Fibroblast of skin of abdomen (primary cell): Measurements from ENCODE around the gene SLC25A13. TPM values are rescaled to one million over a fixed set of nuclear protein-coding genes. Genes with fewer than 3 reads are reported as not detected.
"Not testable (repeated sequence)": the region's sequence is repeated elsewhere in the genome, so short reads cannot be mapped to it uniquely, and the experiment has no call there.

ENCODE experiments used
- DNase-seq: peaks from one replicate; pipeline ENCODE4 v3.0.0-alpha.2; 2013
- polyA plus RNA-seq, 2 experiments: library from polyadenylated mRNA; unstranded; fragments of 120-200 nt; gene quantifications; one replicate each; pipeline ENCODE4 v1.2.1, GENCODE V29; 2013; ENCODE audit not compliant: insufficient read length in 2 of 2

SLC25A13 gene
- 5.7 TPM for polyA plus RNA-seq (2013, experiment 1 of 2; ENCODE audit: insufficient read length)
- polyA plus RNA-seq (2013, experiment 2 of 2; ENCODE audit: insufficient read length), result 6.4 TPM

DNA sequence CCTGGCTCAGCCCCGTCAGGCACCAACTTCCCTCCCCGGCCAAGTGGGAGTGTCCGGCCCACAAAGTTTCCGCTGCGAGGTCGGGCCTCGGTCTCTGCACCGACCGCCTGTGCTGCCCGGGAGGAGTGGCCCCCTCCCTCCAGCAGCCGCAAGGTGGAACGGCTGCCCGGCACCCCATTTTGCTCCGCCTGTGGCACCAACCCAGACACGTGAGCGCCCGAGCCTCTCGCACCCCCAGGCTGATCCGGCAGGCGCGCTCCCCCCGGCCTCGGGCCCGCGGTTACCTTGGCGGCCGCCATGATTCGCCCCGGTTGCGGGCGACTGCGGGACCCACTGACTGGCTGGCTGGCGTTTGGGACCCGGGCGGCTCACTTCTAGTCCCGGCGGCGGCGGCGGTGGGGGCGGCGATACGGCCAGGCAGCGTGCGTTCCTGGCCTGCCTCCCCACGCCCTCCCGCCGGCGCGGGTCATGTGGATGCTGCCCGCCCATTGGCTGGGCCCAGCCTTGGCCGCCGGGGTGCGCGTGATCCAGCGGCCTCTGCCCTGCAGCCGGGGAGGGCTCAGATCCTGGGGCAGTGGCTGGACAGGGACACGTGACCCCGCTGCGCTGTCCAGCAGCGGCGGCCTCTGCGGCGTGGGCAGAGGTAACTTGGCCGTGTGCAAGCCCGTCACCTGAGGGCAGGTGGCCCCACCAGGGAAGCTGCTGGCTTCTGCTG lies at the start of gene SLC25A13:
SLC25A13 (minus strand) TSS at position 441 of the 715 bp plus-strand sequence; CDS start at position 299, 142 bp downstream.
- DNase-seq, result peak; percentile 56

DNA sequence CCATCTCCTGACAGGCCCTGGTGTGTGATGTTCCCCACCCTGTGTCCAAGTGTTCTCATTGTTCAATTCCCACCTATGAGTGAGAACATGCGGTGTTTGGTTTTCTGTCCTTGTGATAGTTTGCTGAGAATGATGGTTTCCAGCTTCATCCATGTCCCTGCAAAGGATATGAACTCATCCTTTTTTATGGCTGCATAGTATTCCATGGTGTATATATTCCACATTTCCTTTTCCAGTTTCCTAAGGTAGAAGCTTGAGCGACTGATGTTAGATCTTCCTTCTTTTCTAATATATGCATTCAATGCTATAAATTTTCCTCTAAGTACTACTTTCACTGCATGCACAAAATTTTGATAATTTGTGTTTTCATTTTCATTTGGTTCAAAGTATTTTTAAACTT lies 44.0 kb upstream of the SLC25A13 start:
- not testable (repeated sequence) for DNase-seq

DNA sequence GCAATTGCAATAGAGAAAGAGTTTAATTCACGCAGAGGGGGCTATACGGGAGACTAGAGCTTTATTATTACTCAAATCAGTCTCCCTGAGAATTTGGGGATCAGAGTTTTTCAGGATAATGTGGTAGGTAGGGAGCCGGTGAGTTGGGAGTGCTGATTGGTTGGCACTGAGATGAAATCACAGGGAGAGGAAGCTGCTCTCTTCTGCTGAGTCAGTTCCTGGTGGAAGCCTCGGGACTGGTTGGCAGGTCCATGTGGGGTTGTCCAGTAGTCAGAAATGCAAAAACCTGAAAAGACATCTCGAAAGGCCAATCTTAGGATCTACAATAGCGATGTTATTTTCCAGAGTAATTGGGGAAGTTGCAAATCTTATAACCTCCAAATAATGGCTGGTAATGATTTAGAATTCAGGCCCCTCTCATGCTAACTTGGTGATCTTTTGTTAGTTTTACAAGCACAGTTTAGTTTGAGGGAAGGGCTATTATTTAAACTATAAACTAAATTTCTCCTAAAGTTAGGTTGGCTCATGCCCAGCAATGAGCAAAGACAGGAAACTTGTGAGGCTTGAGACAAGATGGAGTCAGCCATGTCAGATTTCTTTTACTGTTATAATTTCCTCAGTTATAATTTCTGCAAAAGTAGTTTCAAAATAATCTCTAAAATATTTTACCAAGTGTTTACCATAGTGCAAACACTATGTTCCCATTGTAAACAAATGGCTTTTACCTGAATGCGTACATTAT lies 39.4 kb upstream of the SLC25A13 start:
- no peak for DNase-seq

GRCh38 chr7:96359876-96360275 lies 38.0 kb upstream of the SLC25A13 start:
- no peak for DNase-seq

GRCh38 chr7:96358236-96358971 lies 36.5 kb upstream of the SLC25A13 start:
- DNase-seq, result not testable (repeated sequence)

GRCh38 chr7:96355990-96356506 lies 34.1 kb upstream of the SLC25A13 start:
- DNase-seq, result no peak

- no peak for DNase-seq
These were observed 33.0 kb upstream of the SLC25A13 start for GRCh38 chr7:96354881-96355280.

GRCh38 chr7:96349572-96349971 lies 27.7 kb upstream of the SLC25A13 start:
- no peak for DNase-seq

GRCh38 chr7:96347471-96347870 lies 25.6 kb upstream of the SLC25A13 start:
- DNase-seq, result no peak

DNA sequence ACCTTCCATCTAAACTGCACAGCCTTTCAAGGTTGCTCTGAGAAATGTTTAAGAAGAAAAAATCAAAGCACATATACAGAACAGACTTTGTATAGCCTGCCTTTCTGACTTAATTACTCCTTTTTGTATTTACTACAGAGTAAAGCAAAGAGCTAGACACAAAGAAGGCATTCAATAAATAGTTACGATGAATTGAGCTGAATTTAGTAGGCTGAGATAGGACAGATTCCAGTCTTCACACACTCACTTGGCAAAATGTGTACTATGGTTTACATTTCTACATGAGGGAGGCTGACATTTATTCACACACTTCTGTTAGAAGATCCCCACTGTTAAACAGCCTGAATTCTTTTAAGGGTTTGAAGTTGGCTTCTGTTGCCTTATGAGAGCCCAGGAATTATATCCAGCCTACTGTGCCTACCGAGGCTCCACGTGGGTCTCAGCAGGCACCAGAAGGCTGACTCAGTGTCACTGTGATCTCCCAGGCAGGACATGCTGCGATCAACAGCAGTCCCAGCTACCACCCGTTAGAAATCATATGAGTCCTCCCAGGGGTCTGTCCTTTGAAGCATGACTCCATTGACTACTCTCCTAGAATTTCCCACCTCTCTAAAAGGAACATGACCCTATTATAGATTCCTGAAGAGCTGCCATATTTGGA lies 24.5 kb upstream of the SLC25A13 start:
- DNase-seq, result no peak

- DNase-seq, result no peak
These were observed 22.3 kb upstream of the SLC25A13 start for GRCh38 chr7:96344236-96344635.

DNA sequence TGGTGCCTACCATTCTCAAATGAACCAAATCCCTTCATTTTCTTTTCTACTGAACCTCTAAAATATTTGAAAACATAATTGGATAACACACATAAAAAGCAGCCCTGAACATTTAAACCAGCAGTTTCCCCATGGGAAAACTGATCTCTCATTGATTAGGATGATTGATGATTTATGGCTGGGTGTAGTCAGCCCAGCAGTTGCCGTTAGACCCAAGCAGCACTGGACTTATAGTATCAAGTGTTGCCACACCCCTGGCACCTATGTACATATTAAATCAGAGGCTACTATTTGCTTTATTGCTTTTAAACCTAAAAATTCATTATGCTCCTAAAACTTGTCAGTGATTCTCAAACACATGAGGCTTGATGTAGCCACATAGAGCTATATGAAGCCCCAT lies 20.2 kb upstream of the SLC25A13 start:
- DNase-seq, result no peak

DNA sequence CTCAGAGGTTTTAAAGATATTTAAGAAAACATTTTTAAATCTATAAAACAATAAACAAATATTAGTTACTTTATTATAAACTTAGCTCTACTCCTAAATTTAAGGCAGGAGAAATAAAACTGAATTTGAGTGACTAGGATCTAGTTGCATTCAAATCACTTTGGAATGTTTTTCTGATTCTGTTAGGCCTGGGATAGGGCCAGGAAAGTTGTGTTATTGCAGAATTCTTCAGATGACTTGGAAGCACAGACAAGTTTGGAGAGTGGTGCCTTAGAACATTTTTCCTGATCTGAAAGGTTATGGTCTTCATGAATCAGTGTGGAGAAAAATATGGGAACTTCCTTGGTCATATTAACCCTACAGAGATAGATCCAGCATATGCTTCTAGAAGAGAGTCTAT lies 15.6 kb upstream of the SLC25A13 start:
- DNase-seq, result peak; percentile 4

DNA sequence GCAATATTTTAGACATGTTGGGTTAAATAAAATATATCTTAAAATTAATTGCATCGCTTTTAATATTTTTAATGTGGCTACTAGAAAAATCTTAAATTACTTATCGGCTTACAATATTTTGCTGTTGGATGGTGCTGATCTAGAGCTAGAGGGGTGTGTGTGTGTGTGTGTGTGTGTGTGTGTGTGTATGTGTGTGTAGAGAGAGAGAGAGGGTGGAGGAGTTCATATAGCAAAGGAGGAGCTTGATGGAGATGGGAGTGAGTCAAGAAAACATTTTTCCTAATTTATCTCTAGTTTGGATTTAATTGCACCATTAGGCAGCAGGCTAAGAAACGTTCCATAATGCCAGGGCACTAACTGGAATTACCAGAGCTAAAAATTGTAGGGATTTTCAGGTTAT lies 10.4 kb upstream of the SLC25A13 start:
- DNase-seq, result no peak

GRCh38 chr7:96331775-96332174 lies 9.9 kb upstream of the SLC25A13 start:
- DNase-seq, result no peak

GRCh38 chr7:96331233-96331632 lies 9.3 kb upstream of the SLC25A13 start:
- DNase-seq, result no peak

GRCh38 chr7:96330193-96330592 lies 8.3 kb upstream of the SLC25A13 start:
- no peak for DNase-seq

DNA sequence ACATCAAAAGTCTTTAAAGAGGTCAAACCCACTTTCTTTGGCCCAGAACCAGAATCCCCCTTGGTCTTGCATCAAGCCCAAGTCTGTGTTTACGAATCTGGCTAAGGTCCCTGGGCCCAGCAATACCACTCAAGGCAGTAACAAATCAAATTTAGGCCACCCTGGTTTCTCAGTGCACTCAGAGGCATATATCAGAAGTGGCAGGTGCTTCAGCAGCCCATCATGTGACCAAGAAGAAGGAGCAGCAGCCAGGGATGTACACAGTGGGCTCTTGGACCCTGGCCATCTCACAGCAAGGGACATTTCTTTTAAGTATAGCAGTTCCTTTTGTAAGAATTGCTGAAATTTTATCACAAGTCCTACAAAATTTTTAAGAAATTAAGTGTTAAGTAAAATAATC lies 7.3 kb upstream of the SLC25A13 start:
- no peak for DNase-seq

DNA sequence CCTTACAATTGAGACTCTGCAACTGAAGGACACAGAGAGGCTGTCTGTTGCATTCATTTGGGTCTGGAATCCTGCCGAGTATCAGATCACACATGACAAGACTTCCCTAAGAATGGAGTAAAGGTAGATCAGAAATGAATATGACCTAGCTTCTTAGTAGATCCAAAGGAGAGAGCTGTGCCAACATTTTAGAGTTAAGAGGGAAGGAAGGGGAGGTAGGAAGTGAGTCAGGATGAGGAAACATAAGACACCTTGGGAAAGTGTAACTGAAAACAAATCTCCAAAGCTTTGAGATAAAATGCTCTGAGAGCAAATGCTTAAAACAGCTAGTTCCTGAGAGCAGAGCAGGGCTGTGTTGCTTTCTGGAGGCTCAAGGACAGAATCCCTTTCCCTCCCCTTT lies 6.1 kb upstream of the SLC25A13 start:
- DNase-seq, result no peak

GRCh38 chr7:96327429-96327828 lies 5.5 kb upstream of the SLC25A13 start:
- DNase-seq, result no peak

DNA sequence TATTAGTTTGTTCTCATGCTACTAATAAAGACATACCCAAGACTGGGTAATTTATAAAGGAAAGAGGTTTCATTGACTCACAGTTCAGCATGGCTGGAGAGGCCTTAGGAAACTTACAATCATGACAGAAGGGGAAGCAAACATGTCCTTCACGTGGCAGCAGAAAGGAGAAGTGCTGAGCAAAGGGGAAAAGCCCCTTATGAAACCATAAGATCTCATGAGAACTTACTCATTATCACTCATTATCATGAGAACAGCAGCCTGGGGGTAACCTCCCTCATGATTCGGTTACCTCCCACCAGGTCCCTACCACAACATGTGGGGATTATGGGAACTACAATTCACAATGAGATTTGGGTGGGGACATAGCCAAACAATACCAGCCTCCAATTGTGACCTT lies 4.9 kb upstream of the SLC25A13 start:
- DNase-seq, result not testable (repeated sequence)

GRCh38 chr7:96322847-96323461 lies 1.1 kb upstream of the SLC25A13 start:
- DNase-seq, result no peak
